Trophoblast cell (in vitro differentiated cells and primary cell): Measurements from ENCODE around the gene CTNNA1.
"Not testable (repeated sequence)": the region's sequence is repeated elsewhere in the genome, so short reads cannot be mapped to it uniquely, and the experiment has no call there.

Experiments used
- DNase-seq, 2 donors: peaks; one replicate each; pipeline ENCODE4 v3.0.0-alpha.2; 2016
- H2AFZ ChIP-seq: 2 replicates; pipeline ENCODE4 v1.6.1; 2013; ENCODE audit warnings: low read length, moderate library complexity, mild to moderate bottlenecking; ENCODE audit not compliant: insufficient read depth, poor library complexity
- H2AK5ac ChIP-seq: 2 replicates; pipeline ENCODE4 v1.6.1; 2013; ENCODE audit warnings: mild to moderate bottlenecking, low read length
- H2BK120ac ChIP-seq: 2 replicates; pipeline ENCODE4 v1.6.1; 2013; ENCODE audit warnings: low read length, mild to moderate bottlenecking, moderate library complexity; ENCODE audit not compliant: insufficient read depth, poor library complexity
- H2BK12ac ChIP-seq: 2 replicates; pipeline ENCODE4 v1.6.1; 2013; ENCODE audit warnings: mild to moderate bottlenecking, low read length, moderate library complexity
- H2BK5ac ChIP-seq: 2 replicates; pipeline ENCODE4 v1.6.1; 2013; ENCODE audit warnings: low read length, low read depth, moderate library complexity, mild to moderate bottlenecking; ENCODE audit not compliant: poor library complexity
- H3K14ac ChIP-seq: 2 replicates; pipeline ENCODE4 v1.6.1; 2013; ENCODE audit warnings: mild to moderate bottlenecking, low read length
- H3K18ac ChIP-seq: 2 replicates; pipeline ENCODE4 v1.6.1; 2013; ENCODE audit warnings: mild to moderate bottlenecking, low read length
- H3K23ac ChIP-seq: 2 replicates; pipeline ENCODE4 v1.6.1; 2013; ENCODE audit warnings: low read length
- H3K27ac ChIP-seq: 2 replicates; pipeline ENCODE4 v1.5.1; 2013; ENCODE audit warnings: low read depth, mild to moderate bottlenecking, inconsistent platforms, low read length, moderate library complexity
- H3K27me3 ChIP-seq: 2 replicates; pipeline ENCODE4 v1.6.1; 2013; ENCODE audit warnings: inconsistent platforms, mild to moderate bottlenecking, low read length, moderate library complexity; ENCODE audit not compliant: insufficient read depth
- H3K36me3 ChIP-seq, 2 experiments: 1 replicate in 1 of 2; 2 replicates in 1 of 2; pipeline ENCODE4 v1.6.1; 2013; ENCODE audit warnings: low read length in 2 of 2, mild to moderate bottlenecking in 2 of 2, moderate library complexity in 1 of 2; ENCODE audit not compliant: insufficient read depth in 2 of 2, control insufficient read depth in 1 of 2
- H3K4ac ChIP-seq: 2 replicates; pipeline ENCODE4 v1.6.1; 2013; ENCODE audit warnings: low read depth, mild to moderate bottlenecking, low read length, moderate library complexity
- H3K4me1 ChIP-seq, 2 experiments: 1 replicate in 1 of 2; 2 replicates in 1 of 2; pipeline ENCODE4 v1.6.1; 2013; ENCODE audit warnings: low read length in 2 of 2, mild to moderate bottlenecking in 2 of 2, moderate library complexity in 1 of 2; ENCODE audit not compliant: insufficient read depth in 2 of 2, control insufficient read depth in 1 of 2
- H3K4me2 ChIP-seq: 2 replicates; pipeline ENCODE4 v1.6.1; 2013; ENCODE audit warnings: inconsistent platforms, mild to moderate bottlenecking, low read length, moderate library complexity
- H3K4me3 ChIP-seq: 2 replicates; pipeline ENCODE4 v1.5.1; 2013; ENCODE audit warnings: mild to moderate bottlenecking, low read depth, low read length, inconsistent platforms
- H3K79me1 ChIP-seq: one replicate; pipeline ENCODE4 v1.6.1; 2013; ENCODE audit warnings: low read length
- H3K79me2 ChIP-seq: 2 replicates; pipeline ENCODE4 v1.6.1; 2013; ENCODE audit warnings: low read length, mild to moderate bottlenecking; ENCODE audit not compliant: control insufficient read depth, insufficient read depth, poor library complexity
- H3K9ac ChIP-seq: 2 replicates; pipeline ENCODE4 v1.6.1; 2013; ENCODE audit warnings: mild to moderate bottlenecking, low read length
- H3K9me3 ChIP-seq: 2 replicates; pipeline ENCODE4 v1.6.1; 2013; ENCODE audit warnings: low read depth, mild to moderate bottlenecking, control low read depth, inconsistent platforms, low read length; ENCODE audit not compliant: insufficient read depth
- H4K12ac ChIP-seq: 2 replicates; pipeline ENCODE4 v1.6.1; 2013; ENCODE audit warnings: low read depth, mild to moderate bottlenecking, low read length, moderate library complexity
- H4K8ac ChIP-seq: 2 replicates; pipeline ENCODE4 v1.6.1; 2013; ENCODE audit warnings: low read depth, mild to moderate bottlenecking, low read length, moderate library complexity
- H4K91ac ChIP-seq: one replicate; pipeline ENCODE4 v1.6.1; 2013; ENCODE audit warnings: low read depth, mild to moderate bottlenecking, low read length, moderate library complexity
- WGBS: extraction: QIAGEN DNeasy Blood & Tissue Kit; methylation state at CpG from one replicate; pipeline ENCODE4 v1.1.7; 2013; ENCODE audit warnings: missing lambda C conversion rate; ENCODE audit not compliant: insufficient read length, insufficient coverage; ENCODE audit errors: extremely low coverage; 5-methylcytosine and 5-hydroxymethylcytosine counted together

CTNNA1 gene

DNA sequence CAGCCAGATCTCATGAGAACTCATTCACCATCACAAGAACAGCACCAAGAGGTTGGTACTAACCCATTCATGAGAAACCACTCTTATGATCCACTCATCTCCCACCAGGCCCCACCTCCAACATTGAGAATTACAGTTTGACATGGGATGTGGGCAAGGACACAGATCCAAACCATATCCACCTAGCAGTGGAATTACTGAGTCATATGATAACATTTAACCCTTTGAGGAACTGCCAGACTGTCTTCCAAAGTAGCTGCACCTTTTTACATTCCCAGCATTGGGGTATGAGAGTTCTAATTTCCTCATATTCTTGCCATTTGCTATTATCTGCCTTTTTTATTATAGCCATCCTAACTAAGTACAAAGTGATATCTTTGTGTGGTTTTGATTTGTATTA is 51.9 kb downstream of the CTNNA1 start:
- Histone ChIP-seq H2BK5ac (no peak overlapping the region), H3K4me2 (no peak overlapping the region), H3K79me2 (peaks cover 4% of the 10 kb centered on the region), H4K91ac (no peak overlapping the region), H4K8ac (no peak overlapping the region), H3K4me1 (peaks cover 0 to 3% of the 10 kb centered on the region in 2 experiments), H3K36me3 (peaks cover 3 to 4% of the 10 kb centered on the region in 2 experiments), H4K12ac (no peak overlapping the region), H3K4ac (peak overlapping the region; percentile 70), H3K18ac (no peak overlapping the region), H3K14ac (no peak overlapping the region), H3K9ac (no peak overlapping the region), H2AFZ (no peak overlapping the region), H3K23ac (no peak overlapping the region), H2BK120ac (no peak overlapping the region), H2AK5ac (no peak overlapping the region), H3K27ac (no peak overlapping the region), H3K79me1 (no peaks in the 10 kb centered on the region), H2BK12ac (no peak overlapping the region), H3K9me3 (no peaks in the 10 kb centered on the region), H3K27me3 (no peaks in the 10 kb centered on the region), H3K4me3 (no peak overlapping the region)
- no peak for DNase-seq

DNA sequence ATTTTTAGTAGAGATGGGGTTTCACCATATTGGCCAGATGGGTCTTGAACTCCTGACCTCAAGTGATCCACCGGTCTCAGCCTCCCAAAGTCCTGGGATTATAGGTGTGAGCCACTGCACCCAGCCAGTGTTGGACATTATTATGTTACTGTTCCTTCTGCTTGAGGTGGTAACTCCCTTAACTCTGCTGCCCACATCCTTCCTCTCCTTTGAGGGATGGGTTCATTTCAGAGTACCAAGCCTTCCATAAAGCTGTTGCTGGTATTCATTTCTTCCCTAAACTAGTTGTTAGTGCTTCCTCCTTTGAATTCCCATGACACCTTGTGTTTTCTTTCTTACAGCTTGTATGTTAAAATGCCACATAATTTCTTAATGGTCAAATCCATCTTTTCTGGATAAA is 54.0 kb downstream of the CTNNA1 start:
- no peaks in the 10 kb centered on the region for H3K79me1 ChIP-seq
- H4K91ac ChIP-seq: no peak overlapping the region
- no peak overlapping the region for H3K4me3 ChIP-seq
- WGBS: no CpG with 5 or more reads among the region's 1 CpG
- H2BK12ac ChIP-seq: no peak overlapping the region
- no peak overlapping the region for H3K4me2 ChIP-seq
- H3K79me2 ChIP-seq: peaks cover 2% of the 10 kb centered on the region
- no peak overlapping the region for H3K27ac ChIP-seq
- no peak overlapping the region for H4K8ac ChIP-seq
- H3K9ac ChIP-seq: no peak overlapping the region
- H2AFZ ChIP-seq: no peak overlapping the region
- no peak overlapping the region for H3K4ac ChIP-seq
- peaks cover 5 to 11% of the 10 kb centered on the region in 2 experiments for H3K36me3 ChIP-seq
- no peak overlapping the region for H3K18ac ChIP-seq
- peaks cover 0 to 3% of the 10 kb centered on the region in 2 experiments for H3K4me1 ChIP-seq
- DNase-seq: no peak
- H2AK5ac ChIP-seq: no peak overlapping the region
- no peaks in the 10 kb centered on the region for H3K9me3 ChIP-seq
- H3K27me3 ChIP-seq: no peaks in the 10 kb centered on the region
- H3K14ac ChIP-seq: no peak overlapping the region
- H2BK5ac ChIP-seq: no peak overlapping the region
- H4K12ac ChIP-seq: no peak overlapping the region
- H2BK120ac ChIP-seq: no peak overlapping the region
- H3K23ac ChIP-seq: no peak overlapping the region

DNA sequence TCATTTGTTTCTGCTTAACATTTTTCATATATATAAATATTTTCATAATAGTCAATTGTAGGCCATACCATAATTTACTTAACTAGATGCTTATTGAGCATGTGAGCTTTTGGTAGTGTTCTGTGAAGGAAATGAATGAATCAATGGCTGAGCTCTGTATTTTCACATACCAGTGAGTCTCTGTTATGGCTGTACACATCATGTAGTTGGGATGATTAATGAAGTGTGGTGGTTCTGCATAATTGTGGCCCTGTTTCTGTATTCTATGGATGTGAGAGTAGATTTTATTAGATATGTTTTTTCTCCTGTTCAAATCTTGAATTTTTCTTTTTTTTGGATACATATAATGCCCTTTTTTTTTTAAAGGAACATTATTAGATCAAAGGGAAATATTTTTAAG is 56.2 kb downstream of the CTNNA1 start:
- no peak overlapping the region for H3K18ac ChIP-seq
- H4K12ac ChIP-seq: no peak overlapping the region
- no peaks in the 10 kb centered on the region for H3K9me3 ChIP-seq
- H3K4me3 ChIP-seq: no peak overlapping the region
- H3K9ac ChIP-seq: no peak overlapping the region
- H3K79me2 ChIP-seq: peaks cover 2% of the 10 kb centered on the region
- H3K4me1 ChIP-seq: no peaks in the 10 kb centered on the region
- no peak overlapping the region for H2BK12ac ChIP-seq
- H4K91ac ChIP-seq: no peak overlapping the region
- peaks cover 15% of the 10 kb centered on the region in 2 experiments for H3K36me3 ChIP-seq
- no peak overlapping the region for H3K4ac ChIP-seq
- no peaks in the 10 kb centered on the region for H3K79me1 ChIP-seq
- no peak overlapping the region for H2BK120ac ChIP-seq
- H3K27ac ChIP-seq: no peak overlapping the region
- H3K23ac ChIP-seq: no peak overlapping the region
- no peak overlapping the region for H2AK5ac ChIP-seq
- H3K27me3 ChIP-seq: no peaks in the 10 kb centered on the region
- no peak overlapping the region for H3K14ac ChIP-seq
- no peak overlapping the region for H2BK5ac ChIP-seq
- H3K4me2 ChIP-seq: no peak overlapping the region
- DNase-seq: no peak
- no peak overlapping the region for H4K8ac ChIP-seq
- H2AFZ ChIP-seq: no peak overlapping the region

DNA sequence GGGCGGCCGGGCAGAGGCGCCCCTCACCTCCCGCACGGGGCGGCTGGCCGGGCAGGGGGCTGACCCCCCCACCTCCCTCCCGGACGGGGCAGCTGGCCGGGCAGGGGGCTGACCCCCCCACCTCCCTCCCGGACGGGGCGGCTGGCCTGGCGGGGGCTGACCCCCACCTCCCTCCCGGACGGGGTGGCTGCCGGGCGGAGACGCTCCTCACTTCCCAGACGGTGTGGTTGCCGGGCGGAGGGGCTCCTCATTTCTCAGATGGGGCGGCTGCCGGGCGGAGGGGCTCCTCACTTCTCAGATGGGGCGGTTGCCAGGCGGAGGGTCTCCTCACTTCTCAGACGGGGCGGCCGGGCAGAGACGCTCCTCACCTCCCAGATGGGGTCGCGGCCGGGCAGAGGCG is 57.6 kb downstream of the CTNNA1 start:
- H3K79me1 ChIP-seq, H2BK120ac ChIP-seq, H3K4me2 ChIP-seq, H3K4ac ChIP-seq, H3K18ac ChIP-seq, H3K9ac ChIP-seq, H3K9me3 ChIP-seq, H3K27ac ChIP-seq, H3K4me3 ChIP-seq, H3K79me2 ChIP-seq, H3K14ac ChIP-seq, H3K23ac ChIP-seq, H2AK5ac ChIP-seq, H3K4me1 ChIP-seq, H3K27me3 ChIP-seq, H4K8ac ChIP-seq, H2BK12ac ChIP-seq, H4K91ac ChIP-seq, H4K12ac ChIP-seq, H2BK5ac ChIP-seq, H2AFZ ChIP-seq, DNase-seq: not testable (repeated sequence)
- WGBS: no CpG with 5 or more reads among the region's 35 CpGs
- peaks cover 17 to 18% of the 10 kb centered on the region in 2 experiments for H3K36me3 ChIP-seq
